Measurements from ENCODE around the gene NOPCHAP1.

NOPCHAP1 gene

DNA sequence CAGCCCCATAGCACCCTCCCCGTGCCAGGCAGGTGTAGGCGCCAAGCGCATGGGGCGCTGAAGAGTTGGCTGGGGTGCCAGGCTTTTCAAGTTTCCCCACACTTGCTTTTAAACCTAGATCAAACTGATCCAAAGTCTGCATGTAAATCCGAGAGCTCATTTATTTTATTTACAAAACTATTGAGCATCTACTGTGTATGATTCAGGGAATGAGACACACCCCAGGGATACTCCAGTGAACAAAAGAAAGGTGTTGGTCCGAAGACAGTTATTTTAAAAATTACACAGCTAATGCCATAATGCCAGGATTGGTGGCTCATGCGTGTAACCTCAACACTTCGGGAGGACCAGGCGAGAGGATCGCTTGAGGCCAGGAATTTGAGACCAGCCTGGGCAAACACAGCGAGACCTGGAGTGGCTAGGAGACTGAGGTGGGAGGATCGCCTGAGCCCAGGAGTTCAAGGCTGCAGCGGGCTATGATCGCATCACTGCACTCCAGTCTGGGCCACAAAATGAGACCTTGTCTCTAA, 27.2 kb upstream of the NOPCHAP1 start:
- Histone ChIP-seq H3K9me3 (ENCODE audit: control insufficient read depth, low read length) (no peaks in the 10 kb centered on the region), H4K91ac (ENCODE audit: low read length) (peak overlapping the region; percentile 31), H3K4me2 (ENCODE audit: low read length, poor library complexity, severe bottlenecking) (peak overlapping the region; percentile 75), H3K9ac (ENCODE audit: low read length) (peak overlapping the region; percentile 93), H3K79me1 (replicated peaks; ENCODE audit: low read length, poor library complexity, severe bottlenecking) (peaks cover 3% of the 10 kb centered on the region), H2BK120ac (ENCODE audit: low read depth, low read length) (no peak overlapping the region), H3K36me3 (ENCODE audit: control insufficient read depth in 1 of 2, insufficient read depth in 2 of 2, low read depth in 1 of 2, low read length in 2 of 2) (no peaks in the 10 kb centered on the region), H3K27ac (ENCODE audit: low read length, poor library complexity, severe bottlenecking) (peak overlapping the region; percentile 84), H3K14ac (ENCODE audit: low read length in 2 of 2) (no peak overlapping the region), H2BK15ac (ENCODE audit: low read depth, poor library complexity, severe bottlenecking) (no peak overlapping the region), H3K4me3 (ENCODE audit: insufficient read depth in 1 of 2, low read depth in 1 of 2, low read length in 2 of 2) (peak overlapping the region; percentile 43 to 83), H4K8ac (ENCODE audit: low read length) (peak overlapping the region; percentile 47), H2BK5ac (ENCODE audit: low read depth, low read length, poor library complexity, severe bottlenecking) (no peak overlapping the region), H2AFZ (ENCODE audit: low read depth, low read length) (peak overlapping the region; percentile 91), H3K4ac (ENCODE audit: low read depth in 1 of 2, low read length in 2 of 2) (peak overlapping the region in 1 of 2 experiments; percentile 20), H2BK12ac (ENCODE audit: low read length in 2 of 2) (peak overlapping the region; percentile 4 to 28), H3K27me3 (ENCODE audit: control insufficient read depth in 1 of 2, insufficient read depth in 1 of 2, low read length in 2 of 2) (no peaks in the 10 kb centered on the region), H3K23ac (ENCODE audit: low read length in 2 of 2) (no peak overlapping the region), H2AK5ac (ENCODE audit: low read length, severe bottlenecking) (no peak overlapping the region), H3K18ac (ENCODE audit: low read depth in 1 of 2, low read length in 2 of 2) (peak overlapping the region in 1 of 2 experiments; percentile 24), H3K4me1 (ENCODE audit: control insufficient read depth, insufficient read depth, low read depth, low read length) (peaks cover 6% of the 10 kb centered on the region)
- DNase-seq = no peak
- 63% methylated on average over 12 of the region's 14 CpGs for WGBS

DNA sequence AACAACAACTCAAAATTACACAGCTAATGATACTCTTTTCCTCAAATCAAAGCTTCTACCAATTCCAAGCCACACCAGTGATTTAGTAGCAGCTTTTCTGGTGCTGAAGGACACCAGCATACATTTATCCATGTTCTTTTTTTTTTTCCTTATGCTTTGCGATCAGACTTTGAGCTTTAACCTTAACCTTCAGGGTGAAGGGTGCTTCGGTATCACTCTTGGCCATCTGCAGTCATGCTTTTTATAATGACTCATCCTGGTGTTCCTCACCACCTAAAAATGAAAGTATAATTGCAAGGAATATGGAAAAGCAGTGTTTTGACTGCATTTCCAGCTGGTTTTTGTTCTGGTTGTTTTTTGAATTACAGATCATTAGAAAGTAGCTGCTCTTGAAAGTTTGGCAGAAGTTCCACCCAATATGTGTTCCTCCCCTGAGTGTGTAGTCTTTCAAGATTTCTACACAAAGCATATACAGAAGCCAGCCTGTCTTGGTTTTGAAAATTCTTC, 26.7 kb upstream of the NOPCHAP1 start:
- 52% methylated on average over 2 of the region's 2 CpGs for WGBS
- Histone ChIP-seq H2BK15ac (ENCODE audit: low read depth, poor library complexity, severe bottlenecking) (no peak overlapping the region), H3K4ac (ENCODE audit: low read depth in 1 of 2, low read length in 2 of 2) (no peak overlapping the region), H2AFZ (ENCODE audit: low read depth, low read length) (no peak overlapping the region), H3K18ac (ENCODE audit: low read depth in 1 of 2, low read length in 2 of 2) (peak overlapping the region in 1 of 2 experiments; percentile 24), H4K91ac (ENCODE audit: low read length) (no peak overlapping the region), H3K9ac (ENCODE audit: low read length) (peak overlapping the region; percentile 93), H3K4me2 (ENCODE audit: low read length, poor library complexity, severe bottlenecking) (no peak overlapping the region), H3K4me1 (ENCODE audit: control insufficient read depth, insufficient read depth, low read depth, low read length) (peaks cover 6% of the 10 kb centered on the region), H2BK5ac (ENCODE audit: low read depth, low read length, poor library complexity, severe bottlenecking) (no peak overlapping the region), H3K14ac (ENCODE audit: low read length in 2 of 2) (no peak overlapping the region), H3K27ac (ENCODE audit: low read length, poor library complexity, severe bottlenecking) (peak overlapping the region; percentile 84), H3K36me3 (ENCODE audit: control insufficient read depth in 1 of 2, insufficient read depth in 2 of 2, low read depth in 1 of 2, low read length in 2 of 2) (no peaks in the 10 kb centered on the region), H3K79me1 (replicated peaks; ENCODE audit: low read length, poor library complexity, severe bottlenecking) (peaks cover 3% of the 10 kb centered on the region), H3K9me3 (ENCODE audit: control insufficient read depth, low read length) (no peaks in the 10 kb centered on the region), H3K23ac (ENCODE audit: low read length in 2 of 2) (no peak overlapping the region), H3K4me3 (ENCODE audit: insufficient read depth in 1 of 2, low read depth in 1 of 2, low read length in 2 of 2) (peak overlapping the region in 1 of 2 experiments; percentile 83), H3K27me3 (ENCODE audit: control insufficient read depth in 1 of 2, insufficient read depth in 1 of 2, low read length in 2 of 2) (peaks cover 0 to 2% of the 10 kb centered on the region in 2 experiments), H4K8ac (ENCODE audit: low read length) (no peak overlapping the region), H2BK120ac (ENCODE audit: low read depth, low read length) (no peak overlapping the region), H2AK5ac (ENCODE audit: low read length, severe bottlenecking) (no peak overlapping the region), H2BK12ac (ENCODE audit: low read length in 2 of 2) (peak overlapping the region in 1 of 2 experiments; percentile 28)
- DNase-seq = peak; percentile 48

GRCh38 chr12:104960464-104960863, 25.7 kb upstream of the NOPCHAP1 start:
- Histone ChIP-seq H3K79me1 (replicated peaks; ENCODE audit: low read length, poor library complexity, severe bottlenecking) (no peaks in the 10 kb centered on the region), H3K23ac (ENCODE audit: low read length in 2 of 2) (no peak overlapping the region), H2BK120ac (ENCODE audit: low read depth, low read length) (no peak overlapping the region), H3K4me3 (ENCODE audit: insufficient read depth in 1 of 2, low read depth in 1 of 2, low read length in 2 of 2) (no peak overlapping the region), H3K27me3 (ENCODE audit: control insufficient read depth in 1 of 2, insufficient read depth in 1 of 2, low read length in 2 of 2) (peaks cover 0 to 3% of the 10 kb centered on the region in 2 experiments), H3K14ac (ENCODE audit: low read length in 2 of 2) (no peak overlapping the region), H3K4me1 (ENCODE audit: control insufficient read depth, insufficient read depth, low read depth, low read length) (peaks cover 6% of the 10 kb centered on the region), H2BK12ac (ENCODE audit: low read length in 2 of 2) (no peak overlapping the region), H2BK5ac (ENCODE audit: low read depth, low read length, poor library complexity, severe bottlenecking) (no peak overlapping the region), H3K18ac (ENCODE audit: low read depth in 1 of 2, low read length in 2 of 2) (no peak overlapping the region), H2AFZ (ENCODE audit: low read depth, low read length) (no peak overlapping the region), H3K27ac (ENCODE audit: low read length, poor library complexity, severe bottlenecking) (no peak overlapping the region), H2AK5ac (ENCODE audit: low read length, severe bottlenecking) (no peak overlapping the region), H4K8ac (ENCODE audit: low read length) (no peak overlapping the region), H4K91ac (ENCODE audit: low read length) (no peak overlapping the region), H3K9me3 (ENCODE audit: control insufficient read depth, low read length) (no peaks in the 10 kb centered on the region), H2BK15ac (ENCODE audit: low read depth, poor library complexity, severe bottlenecking) (no peak overlapping the region), H3K36me3 (ENCODE audit: control insufficient read depth in 1 of 2, insufficient read depth in 2 of 2, low read depth in 1 of 2, low read length in 2 of 2) (no peaks in the 10 kb centered on the region), H3K4me2 (ENCODE audit: low read length, poor library complexity, severe bottlenecking) (no peak overlapping the region), H3K9ac (ENCODE audit: low read length) (no peak overlapping the region), H3K4ac (ENCODE audit: low read depth in 1 of 2, low read length in 2 of 2) (no peak overlapping the region)
- WGBS = 93% methylated on average over 4 of the region's 4 CpGs
- no peak for DNase-seq

- no peak overlapping the region for H2BK120ac ChIP-seq (ENCODE audit: low read depth, low read length)
- H3K23ac ChIP-seq (ENCODE audit: low read length in 2 of 2) = no peak overlapping the region
- H2BK12ac ChIP-seq (ENCODE audit: low read length in 2 of 2) = no peak overlapping the region
- H2AK5ac ChIP-seq (ENCODE audit: low read length, severe bottlenecking) = no peak overlapping the region
- no peaks in the 10 kb centered on the region for H3K36me3 ChIP-seq (ENCODE audit: control insufficient read depth in 1 of 2, insufficient read depth in 2 of 2, low read depth in 1 of 2, low read length in 2 of 2)
- no peaks in the 10 kb centered on the region for H3K79me1 ChIP-seq (replicated peaks; ENCODE audit: low read length, poor library complexity, severe bottlenecking)
- no peak overlapping the region for H4K8ac ChIP-seq (ENCODE audit: low read length)
- H2BK5ac ChIP-seq (ENCODE audit: low read depth, low read length, poor library complexity, severe bottlenecking) = no peak overlapping the region
- H2BK15ac ChIP-seq (ENCODE audit: low read depth, poor library complexity, severe bottlenecking) = no peak overlapping the region
- H3K14ac ChIP-seq (ENCODE audit: low read length in 2 of 2) = no peak overlapping the region
- H2AFZ ChIP-seq (ENCODE audit: low read depth, low read length) = no peak overlapping the region
- DNase-seq = no peak
- H3K4ac ChIP-seq (ENCODE audit: low read depth in 1 of 2, low read length in 2 of 2) = no peak overlapping the region
- no peak overlapping the region for H3K18ac ChIP-seq (ENCODE audit: low read depth in 1 of 2, low read length in 2 of 2)
- no peak overlapping the region for H3K4me3 ChIP-seq (ENCODE audit: insufficient read depth in 1 of 2, low read depth in 1 of 2, low read length in 2 of 2)
- no peaks in the 10 kb centered on the region for H3K9me3 ChIP-seq (ENCODE audit: control insufficient read depth, low read length)
- no peak overlapping the region for H4K91ac ChIP-seq (ENCODE audit: low read length)
- H3K27me3 ChIP-seq (ENCODE audit: control insufficient read depth in 1 of 2, insufficient read depth in 1 of 2, low read length in 2 of 2) = peaks cover 0 to 3% of the 10 kb centered on the region in 2 experiments
- H3K4me2 ChIP-seq (ENCODE audit: low read length, poor library complexity, severe bottlenecking) = no peak overlapping the region
- H3K9ac ChIP-seq (ENCODE audit: low read length) = no peak overlapping the region
- H3K27ac ChIP-seq (ENCODE audit: low read length, poor library complexity, severe bottlenecking) = no peak overlapping the region
- H3K4me1 ChIP-seq (ENCODE audit: control insufficient read depth, insufficient read depth, low read depth, low read length) = peaks cover 3% of the 10 kb centered on the region
- 96% methylated on average over 6 of the region's 6 CpGs for WGBS
Measured at GRCh38 chr12:104963757-104964156, 22.4 kb upstream of the NOPCHAP1 start.

All from mesenchymal stem cell (in vitro differentiated cells and primary cell).